Muscle layer of colon (tissue), 2 donors: Measurements from ENCODE around the gene VPS37C.
A peak's percentile ranks its signal among the peaks of the same experiment; 100 is the strongest.

Experiments used
- H3K27ac ChIP-seq: one replicate; pipeline ENCODE4 v1.7.0; 2013; ENCODE audit warnings: low read depth, mild to moderate bottlenecking, low read length, moderate library complexity
- H3K27me3 ChIP-seq, 2 donors: one replicate each; pipeline ENCODE4 v1.7.0; 2013; ENCODE audit warnings: low read length in 2 of 2, mild to moderate bottlenecking in 2 of 2; ENCODE audit not compliant: insufficient read depth in 2 of 2, control insufficient read depth in 1 of 2
- H3K36me3 ChIP-seq: one replicate; pipeline ENCODE4 v1.7.0; 2013; ENCODE audit warnings: mild to moderate bottlenecking, low read length; ENCODE audit not compliant: insufficient read depth
- H3K4me1 ChIP-seq: one replicate; pipeline ENCODE4 v1.7.0; 2013; ENCODE audit warnings: mild to moderate bottlenecking, low read length; ENCODE audit not compliant: insufficient read depth
- H3K4me3 ChIP-seq, 2 donors: one replicate each; pipeline ENCODE4 v1.7.0; 2013; ENCODE audit warnings: low read length in 2 of 2, low read depth in 1 of 2, mild to moderate bottlenecking in 1 of 2, moderate library complexity in 1 of 2
- H3K9ac ChIP-seq: one replicate; pipeline ENCODE4 v1.7.0; 2013; ENCODE audit warnings: low read length
- H3K9me3 ChIP-seq: one replicate; pipeline ENCODE4 v1.7.0; 2013; ENCODE audit warnings: mild to moderate bottlenecking, low read length
- donor health status: abdominal sarcoma.
- donor health status: Adenocarcinoma of cecum.

VPS37C gene

DNA sequence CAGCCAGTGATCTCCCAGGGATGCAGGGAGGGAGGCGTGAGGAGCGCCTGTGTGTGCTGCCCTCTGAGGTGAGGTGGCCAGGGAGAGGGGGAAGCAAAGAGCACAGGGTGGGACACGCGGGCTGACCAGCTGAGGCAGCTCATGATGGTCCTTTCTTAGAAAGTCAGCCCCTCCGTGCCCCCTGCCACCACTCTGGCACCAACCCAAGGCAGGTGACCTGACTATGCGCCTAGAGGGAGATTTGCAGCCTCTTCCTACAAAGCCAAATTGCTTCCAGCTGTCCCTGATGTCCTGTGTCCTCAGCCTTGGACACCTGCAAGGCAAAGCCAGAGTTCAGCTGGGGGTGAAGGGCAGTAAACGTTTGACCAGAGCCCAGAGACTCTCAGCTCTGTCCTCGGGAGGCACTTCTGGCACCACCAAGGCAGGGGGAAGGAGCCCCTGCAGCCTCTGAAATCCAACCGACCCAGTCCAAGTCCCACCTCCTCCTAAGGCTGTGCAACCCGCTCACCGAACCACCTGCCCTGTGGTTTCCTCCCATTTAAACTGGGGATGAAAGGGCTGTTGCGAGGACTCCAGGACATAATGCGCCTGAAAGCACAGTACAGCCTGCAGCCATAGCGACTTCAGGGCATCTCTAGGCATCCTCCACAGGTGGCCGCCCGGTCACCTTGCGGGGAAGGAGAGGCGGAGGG, 32.1 kb downstream of the VPS37C start:
- Histone ChIP-seq H3K9ac (no peak overlapping the region), H3K27ac (no peak overlapping the region), H3K9me3 (no peaks in the 10 kb centered on the region), H3K4me3 (no peak overlapping the region), H3K4me1 (peaks cover 12% of the 10 kb centered on the region), H3K36me3 (peaks cover 17% of the 10 kb centered on the region), H3K27me3 (no peaks in the 10 kb centered on the region)

- Histone ChIP-seq H3K4me3 (no peak overlapping the region), H3K9ac (no peak overlapping the region), H3K9me3 (no peaks in the 10 kb centered on the region), H3K4me1 (peaks cover 12% of the 10 kb centered on the region), H3K27ac (no peak overlapping the region), H3K27me3 (no peaks in the 10 kb centered on the region), H3K36me3 (peaks cover 6% of the 10 kb centered on the region)
These were observed 33.2 kb downstream of the VPS37C start for GRCh38 chr11:61127991-61128390.

GRCh38 chr11:61126256-61126655, 35.0 kb downstream of the VPS37C start:
- peaks cover 12% of the 10 kb centered on the region for H3K4me1 ChIP-seq
- H3K9me3 ChIP-seq = no peaks in the 10 kb centered on the region
- no peaks in the 10 kb centered on the region for H3K27me3 ChIP-seq
- no peak overlapping the region for H3K27ac ChIP-seq
- no peaks in the 10 kb centered on the region for H3K36me3 ChIP-seq
- no peak overlapping the region for H3K9ac ChIP-seq
- H3K4me3 ChIP-seq = no peak overlapping the region

GRCh38 chr11:61125310-61125684, 35.9 kb downstream of the VPS37C start:
- H3K27ac ChIP-seq = no peak overlapping the region
- no peaks in the 10 kb centered on the region for H3K9me3 ChIP-seq
- H3K9ac ChIP-seq = no peak overlapping the region
- no peaks in the 10 kb centered on the region for H3K27me3 ChIP-seq
- no peak overlapping the region for H3K4me3 ChIP-seq
- H3K36me3 ChIP-seq = no peaks in the 10 kb centered on the region
- H3K4me1 ChIP-seq = peaks cover 17% of the 10 kb centered on the region

GRCh38 chr11:61124574-61125309, 36.5 kb downstream of the VPS37C start:
- H3K9ac ChIP-seq = no peak overlapping the region

DNA sequence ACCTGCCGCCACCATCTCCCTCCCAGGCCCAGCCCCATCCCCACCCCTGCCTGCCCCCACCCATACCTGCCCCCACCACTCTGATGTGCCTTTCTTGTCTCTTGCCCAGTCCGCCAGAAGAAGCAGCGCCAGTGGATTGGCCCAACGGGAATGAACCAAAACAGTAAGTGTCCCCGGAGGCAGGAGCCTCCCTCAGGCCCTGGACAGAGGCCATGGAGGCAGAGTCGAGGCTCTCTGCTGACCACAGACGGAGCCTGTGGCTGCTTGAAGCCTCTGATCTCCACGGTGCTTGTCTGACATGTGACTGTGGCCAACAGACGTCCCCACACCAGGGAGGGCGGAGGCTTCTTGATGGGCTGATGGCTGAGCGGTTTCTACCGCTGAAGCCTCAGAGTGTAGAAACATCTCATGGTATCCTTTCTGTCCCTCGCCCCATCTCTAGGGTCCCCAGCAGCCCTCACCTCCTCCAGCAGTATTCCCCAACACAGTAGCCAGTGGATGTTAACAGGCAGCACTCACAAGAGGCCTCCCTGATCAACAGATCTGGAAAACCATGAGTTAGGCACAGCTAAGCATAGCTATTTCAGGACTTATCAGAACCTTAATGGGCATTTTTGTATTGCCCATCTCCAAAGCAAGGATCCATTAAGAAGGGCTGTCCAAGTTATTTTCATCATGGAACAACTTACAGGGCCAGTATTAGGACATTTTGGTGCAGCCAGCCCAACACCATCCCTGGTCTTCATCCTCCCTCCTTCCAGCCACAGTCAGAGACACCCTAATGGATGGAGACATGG, 37.3 kb downstream of the VPS37C start:
- Histone ChIP-seq H3K4me3 (no peak overlapping the region), H3K9ac (no peak overlapping the region), H3K27ac (no peak overlapping the region), H3K27me3 (no peaks in the 10 kb centered on the region), H3K36me3 (no peaks in the 10 kb centered on the region), H3K9me3 (no peaks in the 10 kb centered on the region), H3K4me1 (peaks cover 11% of the 10 kb centered on the region)

More at GRCh38 chr11:61124574-61125309, 36.5 kb downstream of the VPS37C start:
- H3K27me3 ChIP-seq = no peaks in the 10 kb centered on the region
- H3K4me1 ChIP-seq = peaks cover 16% of the 10 kb centered on the region
- H3K9me3 ChIP-seq = no peaks in the 10 kb centered on the region
- H3K27ac ChIP-seq = no peak overlapping the region
- no peak overlapping the region for H3K4me3 ChIP-seq
- H3K36me3 ChIP-seq = no peaks in the 10 kb centered on the region

DNA sequence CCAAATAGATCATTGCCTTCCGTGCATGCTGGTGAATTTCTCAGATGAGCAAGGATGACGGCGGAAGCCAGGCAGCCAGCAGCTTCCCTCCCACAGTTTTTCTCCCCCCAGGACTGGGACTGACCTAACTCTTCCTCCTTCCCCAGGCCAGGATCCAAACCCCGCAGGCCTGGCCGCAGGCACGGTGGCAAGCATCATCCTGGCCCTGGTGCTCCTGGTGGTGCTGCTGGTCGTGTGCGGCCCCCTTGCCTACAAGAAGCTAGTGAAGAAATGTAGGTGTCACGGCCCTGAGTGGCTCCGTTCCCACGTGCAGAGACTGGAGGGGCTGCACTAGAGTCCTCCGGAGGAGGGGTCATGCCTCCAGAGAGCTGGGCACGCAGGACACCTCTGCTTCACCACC, 38.5 kb downstream of the VPS37C start:
- H3K36me3 ChIP-seq = no peaks in the 10 kb centered on the region
- no peaks in the 10 kb centered on the region for H3K27me3 ChIP-seq
- H3K4me1 ChIP-seq = peaks cover 11% of the 10 kb centered on the region
- no peak overlapping the region for H3K9ac ChIP-seq
- H3K9me3 ChIP-seq = no peaks in the 10 kb centered on the region
- H3K4me3 ChIP-seq = no peak overlapping the region
- no peak overlapping the region for H3K27ac ChIP-seq

- H3K4me1 ChIP-seq = peaks cover 11% of the 10 kb centered on the region
- H3K4me3 ChIP-seq = no peak overlapping the region
- H3K9me3 ChIP-seq = no peaks in the 10 kb centered on the region
- H3K27ac ChIP-seq = no peak overlapping the region
- no peak overlapping the region for H3K9ac ChIP-seq
- H3K36me3 ChIP-seq = no peaks in the 10 kb centered on the region
- no peaks in the 10 kb centered on the region for H3K27me3 ChIP-seq
These were observed 39.3 kb downstream of the VPS37C start for GRCh38 chr11:61121917-61122316.

DNA sequence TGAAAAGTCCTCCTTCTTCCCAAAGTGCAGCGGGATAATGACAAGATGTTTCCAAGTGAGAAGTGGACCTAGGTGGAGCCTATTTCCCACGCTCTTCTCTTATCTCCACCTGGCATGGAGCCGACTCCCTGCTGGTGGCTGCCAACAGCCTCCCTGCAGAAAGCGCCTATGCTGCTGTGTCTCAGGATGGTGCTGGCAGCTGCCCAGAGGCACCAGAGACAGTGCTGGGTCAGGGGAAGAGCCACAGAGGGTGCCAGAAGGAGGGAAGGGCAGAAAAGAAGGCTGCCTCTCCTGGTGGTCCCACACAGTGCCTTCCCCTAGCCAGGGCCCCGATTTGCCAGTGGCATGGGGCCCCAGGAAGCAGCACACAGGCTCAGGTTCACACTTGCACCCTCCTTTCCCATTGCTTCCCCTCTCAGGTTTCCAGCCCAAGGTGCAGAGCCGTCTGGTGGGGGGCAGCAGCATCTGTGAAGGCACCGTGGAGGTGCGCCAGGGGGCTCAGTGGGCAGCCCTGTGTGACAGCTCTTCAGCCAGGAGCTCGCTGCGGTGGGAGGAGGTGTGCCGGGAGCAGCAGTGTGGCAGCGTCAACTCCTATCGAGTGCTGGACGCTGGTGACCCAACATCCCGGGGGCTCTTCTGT, 39.9 kb downstream of the VPS37C start:
- no peak overlapping the region for H3K27ac ChIP-seq
- peaks cover 11% of the 10 kb centered on the region for H3K4me1 ChIP-seq
- H3K27me3 ChIP-seq = no peaks in the 10 kb centered on the region
- no peak overlapping the region for H3K9ac ChIP-seq
- H3K9me3 ChIP-seq = no peaks in the 10 kb centered on the region
- no peak overlapping the region for H3K4me3 ChIP-seq
- H3K36me3 ChIP-seq = no peaks in the 10 kb centered on the region

GRCh38 chr11:61120706-61121191, 40.5 kb downstream of the VPS37C start:
- Histone ChIP-seq H3K36me3 (no peaks in the 10 kb centered on the region), H3K27ac (peak overlapping the region; percentile 13), H3K27me3 (no peaks in the 10 kb centered on the region), H3K4me1 (peaks cover 11% of the 10 kb centered on the region), H3K9me3 (no peaks in the 10 kb centered on the region), H3K4me3 (no peak overlapping the region), H3K9ac (no peak overlapping the region)

GRCh38 chr11:61120099-61120705, 41.0 kb downstream of the VPS37C start:
- Histone ChIP-seq H3K4me1 (peaks cover 11% of the 10 kb centered on the region), H3K27ac (peak overlapping the region; percentile 13), H3K9me3 (no peaks in the 10 kb centered on the region), H3K4me3 (no peak overlapping the region), H3K36me3 (no peaks in the 10 kb centered on the region), H3K27me3 (no peaks in the 10 kb centered on the region), H3K9ac (no peak overlapping the region)
